Hepatocyte (in vitro differentiated cells): ENCODE data around the gene SIRPD.

Experiments
- CTCF ChIP-seq: fragments of 200-600 bp; sonication (generic); IDR thresholded peaks from 2 replicates; pipeline ENCODE4 v1.5.1; 2016; ENCODE audit warnings: antibody characterized with exemption, mild to moderate bottlenecking; ENCODE audit not compliant: poor library complexity
- EZH2phosphoT487 ChIP-seq: fragments of 200-600 bp; sonication (generic); IDR thresholded peaks from one replicate; pipeline ENCODE4 v1.6.1; 2018; ENCODE audit warnings: antibody characterized with exemption, mild to moderate bottlenecking, low read depth, moderate library complexity; ENCODE audit not compliant: unreplicated experiment, severe bottlenecking

GRCh38 chr20:1535420-1536175, 21.9 kb downstream of the SIRPD start:
- no peak for TF ChIP-seq EZH2phosphoT487
- TF ChIP-seq CTCF: no peak
